ENCODE results near the gene OLA1. TPM values are rescaled to one million over a fixed set of nuclear protein-coding genes. Genes with fewer than 3 reads are reported as not detected.
"Not testable (repeated sequence)": the region's sequence is repeated elsewhere in the genome, so short reads cannot be mapped to it uniquely, and the experiment has no call there.

OLA1 gene
- 217 TPM for polyA plus RNA-seq (2012; ENCODE audit: missing spikeins)

DNA sequence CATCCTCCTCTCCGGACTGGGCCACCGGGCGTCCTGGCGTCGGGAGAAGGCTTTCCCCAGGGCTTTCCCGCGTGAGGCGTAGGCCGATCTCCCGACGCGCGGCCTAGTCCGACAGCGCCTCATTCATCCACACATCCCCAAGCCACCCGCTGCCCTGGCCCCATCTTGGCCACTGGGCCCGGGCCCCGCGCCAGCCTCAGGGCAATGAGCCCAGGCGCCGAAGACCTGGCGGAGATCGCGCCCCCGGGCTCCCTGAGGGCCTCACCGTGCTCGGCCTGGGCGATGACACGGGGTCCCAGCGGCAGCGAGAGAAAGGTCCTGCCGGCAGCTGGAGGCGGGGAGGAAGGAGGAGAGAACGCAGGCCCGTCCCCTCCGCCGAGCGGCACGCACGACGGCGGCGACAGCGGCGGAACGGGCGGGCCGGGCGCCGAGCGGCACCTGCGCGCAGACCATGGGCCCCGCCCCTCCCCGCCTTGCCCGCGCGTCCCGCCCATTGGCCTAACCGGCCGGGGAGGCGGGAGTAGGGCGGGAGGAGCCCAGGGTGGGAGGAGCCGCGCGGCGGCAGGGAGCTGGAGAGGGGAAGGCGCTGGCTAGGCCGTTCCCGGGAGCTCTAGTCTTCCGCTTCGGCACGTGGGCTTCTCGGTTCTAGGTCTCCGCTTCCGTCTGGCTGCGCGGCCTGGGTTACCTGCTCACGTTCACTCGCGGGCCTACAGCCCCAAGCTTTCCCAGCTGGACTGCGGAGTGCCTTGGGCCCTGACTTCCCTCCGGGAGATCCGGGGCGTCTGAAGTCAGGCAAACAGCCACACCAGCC lies at the start of gene OLA1:
Gene OLA1 (minus strand): TSS at position 346 of the 811 bp plus-strand sequence. CDS start 1,717 bp downstream, outside the sequence.
- DNase-seq (ENCODE audit: insufficient read length) (peak; percentile 95), FAIRE-seq (peak; percentile 98)
- TF ChIP-seq POLR2AphosphoS5 (IDR thresholded peaks at IDR 0.05; ENCODE audit: low read depth, low read length) (peak; percentile 91), POLR2A (IDR thresholded peaks at IDR 0.05; ENCODE audit: low read depth, low read length) (peak; percentile 89), TAF1 (IDR thresholded peaks at IDR 0.05; ENCODE audit: borderline replicate concordance, low read depth, low read length) (no peak; the same call in 1 of the 2 replicates)

- no peak for TF ChIP-seq POLR2AphosphoS5 (IDR thresholded peaks at IDR 0.05; ENCODE audit: low read depth, low read length)
- TF ChIP-seq TAF1 (IDR thresholded peaks at IDR 0.05; ENCODE audit: borderline replicate concordance, low read depth, low read length) = no peak
- TF ChIP-seq POLR2A (IDR thresholded peaks at IDR 0.05; ENCODE audit: low read depth, low read length) = no peak
- FAIRE-seq (no peak), DNase-seq (ENCODE audit: insufficient read length) (no peak)
Observed at GRCh38 chr2:174292908-174293307, 44.6 kb upstream of the OLA1 start.

DNA sequence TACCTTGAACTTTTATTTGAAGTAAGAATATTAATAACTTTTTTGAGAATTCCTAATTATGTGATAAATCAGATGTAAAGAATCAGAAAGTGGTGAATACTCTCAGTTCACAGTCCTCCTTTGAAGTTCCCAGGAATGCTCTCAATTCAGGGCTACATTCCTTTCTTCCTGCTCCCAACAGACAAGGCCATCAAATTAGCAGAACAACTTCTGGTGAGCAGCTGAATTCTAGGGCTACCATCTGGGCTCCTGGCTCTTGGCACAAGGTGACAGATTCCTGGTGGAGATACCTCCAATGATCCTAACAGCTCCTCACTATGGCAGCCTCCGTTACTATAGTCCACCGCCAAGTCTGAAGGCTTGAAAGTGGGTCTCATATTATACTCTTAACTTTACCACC lies 37.8 kb upstream of the OLA1 start:
- TF ChIP-seq TAF1 (IDR thresholded peaks at IDR 0.05; ENCODE audit: borderline replicate concordance, low read depth, low read length) (no peak), POLR2A (IDR thresholded peaks at IDR 0.05; ENCODE audit: low read depth, low read length) (no peak), POLR2AphosphoS5 (IDR thresholded peaks at IDR 0.05; ENCODE audit: low read depth, low read length) (no peak)
- FAIRE-seq (no peak), DNase-seq (ENCODE audit: insufficient read length) (no peak)

DNA sequence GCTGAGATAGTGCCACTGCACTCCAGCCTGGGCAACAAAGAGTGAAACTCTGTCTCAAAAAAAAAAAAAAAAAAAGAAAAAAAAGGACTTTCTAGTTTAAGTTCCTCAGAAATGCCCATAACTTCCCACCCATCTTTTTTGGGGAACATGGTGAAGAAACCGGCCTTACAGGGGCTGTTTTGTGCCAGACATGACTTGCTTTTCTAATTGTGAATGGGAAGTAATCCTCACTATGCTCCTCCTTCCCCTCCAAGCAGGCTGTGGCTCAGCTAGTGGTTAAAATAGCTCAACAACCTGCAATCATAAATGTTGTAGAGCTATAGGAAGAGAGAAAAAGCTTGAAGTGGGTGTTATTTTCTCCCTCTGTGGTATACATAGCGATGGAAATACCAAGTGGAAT lies 34.1 kb upstream of the OLA1 start:
- DNase-seq (ENCODE audit: insufficient read length) (no peak), FAIRE-seq (no peak)
- TF ChIP-seq POLR2A (IDR thresholded peaks at IDR 0.05; ENCODE audit: low read depth, low read length) (no peak), POLR2AphosphoS5 (IDR thresholded peaks at IDR 0.05; ENCODE audit: low read depth, low read length) (no peak), TAF1 (IDR thresholded peaks at IDR 0.05; ENCODE audit: borderline replicate concordance, low read depth, low read length) (no peak)

- FAIRE-seq (no peak), DNase-seq (ENCODE audit: insufficient read length) (no peak)
- TF ChIP-seq POLR2AphosphoS5 (IDR thresholded peaks at IDR 0.05; ENCODE audit: low read depth, low read length) = no peak
- TF ChIP-seq POLR2A (IDR thresholded peaks at IDR 0.05; ENCODE audit: low read depth, low read length) = no peak
- TF ChIP-seq TAF1 (IDR thresholded peaks at IDR 0.05; ENCODE audit: borderline replicate concordance, low read depth, low read length) = no peak
Observed at GRCh38 chr2:174281736-174282135, 33.4 kb upstream of the OLA1 start.

DNA sequence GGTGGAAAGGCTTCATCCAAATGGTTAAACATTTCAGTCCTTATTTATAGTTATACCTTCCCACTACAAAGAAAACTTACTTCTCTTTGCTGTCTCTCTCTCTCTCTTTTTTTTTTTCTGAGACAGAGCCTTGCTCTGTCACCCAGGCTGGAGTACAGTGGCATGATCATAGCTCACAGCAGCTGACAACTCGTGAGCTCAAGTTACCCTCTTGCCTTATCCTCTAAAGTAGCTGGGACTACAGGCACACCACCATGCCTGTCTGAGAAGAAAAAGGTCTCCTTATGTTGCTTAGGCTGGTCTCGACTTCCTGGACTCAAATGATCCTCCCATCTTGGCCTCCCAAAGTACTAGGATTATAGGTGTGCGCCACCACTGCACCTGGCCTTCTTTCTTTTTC lies 32.3 kb upstream of the OLA1 start:
- DNase-seq (ENCODE audit: insufficient read length) (no peak), FAIRE-seq (no peak)
- no peak for TF ChIP-seq TAF1 (IDR thresholded peaks at IDR 0.05; ENCODE audit: borderline replicate concordance, low read depth, low read length)
- no peak for TF ChIP-seq POLR2AphosphoS5 (IDR thresholded peaks at IDR 0.05; ENCODE audit: low read depth, low read length)
- TF ChIP-seq POLR2A (IDR thresholded peaks at IDR 0.05; ENCODE audit: low read depth, low read length) = no peak

GRCh38 chr2:174270263-174270662 lies 21.9 kb upstream of the OLA1 start:
- DNase-seq (ENCODE audit: insufficient read length); FAIRE-seq: not testable (repeated sequence)

GRCh38 chr2:174266288-174266687 lies 18.0 kb upstream of the OLA1 start:
- no peak for FAIRE-seq
- no peak for TF ChIP-seq POLR2AphosphoS5 (IDR thresholded peaks at IDR 0.05; ENCODE audit: low read depth, low read length)
- no peak for TF ChIP-seq TAF1 (IDR thresholded peaks at IDR 0.05; ENCODE audit: borderline replicate concordance, low read depth, low read length)
- no peak for TF ChIP-seq POLR2A (IDR thresholded peaks at IDR 0.05; ENCODE audit: low read depth, low read length)
- no peak for DNase-seq (ENCODE audit: insufficient read length)

GRCh38 chr2:174263997-174264396 lies 15.7 kb upstream of the OLA1 start:
- no peak for TF ChIP-seq POLR2A (IDR thresholded peaks at IDR 0.05; ENCODE audit: low read depth, low read length)
- DNase-seq (ENCODE audit: insufficient read length) (no peak), FAIRE-seq (no peak)

- DNase-seq (ENCODE audit: insufficient read length) (no peak), FAIRE-seq (no peak)
- no peak for TF ChIP-seq POLR2A (IDR thresholded peaks at IDR 0.05; ENCODE audit: low read depth, low read length)
- no peak for TF ChIP-seq POLR2AphosphoS5 (IDR thresholded peaks at IDR 0.05; ENCODE audit: low read depth, low read length)
- no peak for TF ChIP-seq TAF1 (IDR thresholded peaks at IDR 0.05; ENCODE audit: borderline replicate concordance, low read depth, low read length)
Observed at GRCh38 chr2:174259981-174260380, 11.6 kb upstream of the OLA1 start.

DNA sequence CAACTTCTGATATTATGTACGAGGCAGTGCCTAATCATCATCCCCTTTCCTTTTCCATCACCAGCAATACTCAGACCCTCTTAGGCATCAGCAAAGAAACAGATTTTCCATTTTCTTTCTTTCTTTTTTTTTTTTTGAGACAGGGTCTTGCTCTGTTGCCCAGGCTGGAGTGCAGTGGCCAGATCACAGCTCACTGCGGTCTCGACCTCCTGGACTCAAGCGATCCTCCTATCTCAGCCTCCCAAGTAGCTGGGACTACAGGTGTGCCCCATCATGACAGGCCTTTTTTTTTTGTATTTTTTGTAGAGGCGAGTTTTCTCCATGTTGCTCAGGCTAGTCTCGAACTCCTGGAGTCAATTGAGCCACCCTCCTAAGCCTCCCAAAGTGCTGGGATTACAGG lies 5.9 kb upstream of the OLA1 start:
- FAIRE-seq = no peak
- DNase-seq (ENCODE audit: insufficient read length) = no peak
- TF ChIP-seq POLR2A (IDR thresholded peaks at IDR 0.05; ENCODE audit: low read depth, low read length) = no peak
- TF ChIP-seq POLR2AphosphoS5 (IDR thresholded peaks at IDR 0.05; ENCODE audit: low read depth, low read length) = no peak
- TF ChIP-seq TAF1 (IDR thresholded peaks at IDR 0.05; ENCODE audit: borderline replicate concordance, low read depth, low read length) = no peak

- no peak for DNase-seq (ENCODE audit: insufficient read length)
- FAIRE-seq = no peak
- TF ChIP-seq POLR2AphosphoS5 (IDR thresholded peaks at IDR 0.05; ENCODE audit: low read depth, low read length) = no peak
- no peak for TF ChIP-seq POLR2A (IDR thresholded peaks at IDR 0.05; ENCODE audit: low read depth, low read length)
- TF ChIP-seq TAF1 (IDR thresholded peaks at IDR 0.05; ENCODE audit: borderline replicate concordance, low read depth, low read length) = no peak
Observed at GRCh38 chr2:174248998-174249592, 763 bp upstream of the OLA1 start.

Data from GM12892 (cell line).